Measurements from ENCODE around the gene KRTAP2-1.

GRCh38 chr17:41009301-41009760 lies 37.8 kb downstream of the KRTAP2-1 start:
- TF ChIP-seq CTCF (IDR thresholded peaks at IDR 0.05) (no peak), EZH2 (IDR thresholded peaks at IDR 0.05; ENCODE audit: borderline replicate concordance, insufficient read depth, low read depth, low read length, poor library complexity, severe bottlenecking) (no peak)
